ENCODE measurements around the gene KNL1.
A peak's percentile ranks its signal among the peaks of the same experiment; 100 is the strongest.

The KNL1 gene

DNA sequence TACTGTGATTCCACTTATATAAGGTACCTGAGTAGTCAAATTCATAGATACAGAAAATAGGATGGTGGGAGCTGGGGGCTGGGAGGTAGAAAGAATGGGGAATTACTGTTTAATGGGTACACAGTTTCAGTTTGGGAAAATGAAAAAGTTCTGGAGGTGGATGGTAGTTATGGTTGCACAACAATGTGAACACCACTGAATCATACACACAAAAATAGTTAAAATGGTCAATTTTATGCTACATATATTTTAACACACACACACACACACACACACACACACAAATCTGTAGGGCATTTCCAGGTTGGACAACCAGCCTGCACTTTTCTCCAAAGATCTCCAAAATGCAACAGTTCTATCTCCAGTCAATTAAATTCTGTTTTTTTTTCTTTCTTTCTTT lies 30.6 kb upstream of the KNL1 start:
- Mint-ChIP-seq H3K9me3 (no peaks in the 10 kb centered on the region), H3K4me3 (peak overlapping the region; percentile 70)

DNA sequence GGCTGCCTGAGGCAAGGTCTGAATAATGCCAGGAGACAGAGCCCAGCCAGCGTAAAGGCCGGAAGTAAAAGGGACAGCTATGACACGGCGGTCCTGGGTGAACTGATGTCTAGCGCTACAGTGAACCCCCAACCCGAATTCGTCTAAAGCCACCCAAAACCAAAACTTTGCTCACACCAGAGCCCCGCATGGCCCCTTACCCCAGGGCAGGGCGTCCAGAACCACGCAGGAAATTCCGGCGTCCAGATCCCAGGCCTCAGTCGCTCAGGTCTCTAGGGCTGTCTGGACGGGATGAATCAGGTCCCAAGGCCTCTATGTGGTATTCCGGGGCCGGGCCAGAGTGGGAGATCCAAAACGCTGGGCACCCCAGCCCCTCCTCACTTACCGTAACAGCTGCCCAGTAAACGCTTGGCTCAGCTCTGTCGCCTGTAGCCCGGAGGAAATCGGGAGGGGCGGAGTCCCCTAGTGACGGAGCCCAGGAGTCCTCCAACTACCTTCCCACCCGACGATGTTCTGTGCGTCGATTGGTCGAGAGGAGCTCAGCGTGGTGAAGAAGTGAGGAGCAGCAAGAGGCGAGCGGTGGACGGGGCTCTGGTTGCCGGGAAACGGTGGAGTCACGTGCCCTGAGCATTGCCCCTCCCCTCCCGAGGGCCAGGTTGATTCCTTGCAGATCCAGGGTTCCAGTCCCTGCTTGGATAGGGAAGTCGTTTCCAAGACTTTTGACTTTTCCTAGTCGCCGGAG lies 29.3 kb upstream of the KNL1 start, which contains the start of gene CCDC32:
CCDC32 (minus strand) TSS at position 452 of the 742 bp plus-strand sequence. CDS start 2,027 bp downstream, outside the sequence.
- peaks cover 19% of the 10 kb centered on the region for H3K36me3 Mint-ChIP-seq (ENCODE audit: low read depth)
- H3K9me3 Mint-ChIP-seq, result no peaks in the 10 kb centered on the region
- peak within 1 kb of the TSS; percentile 95 for H3K4me3 Mint-ChIP-seq

More for the DNA sequence above, 30.6 kb upstream of the KNL1 start:
- DNase-seq, result no peak
- Mint-ChIP-seq H3K4me1 (peaks cover 45% of the 10 kb centered on the region), H3K36me3 (ENCODE audit: low read depth) (peaks cover 32% of the 10 kb centered on the region), H3K27ac (no peak overlapping the region), H3K27me3 (ENCODE audit: low read depth, poor library complexity) (peaks cover 12% of the 10 kb centered on the region)
- TF ChIP-seq, protein P1, sequence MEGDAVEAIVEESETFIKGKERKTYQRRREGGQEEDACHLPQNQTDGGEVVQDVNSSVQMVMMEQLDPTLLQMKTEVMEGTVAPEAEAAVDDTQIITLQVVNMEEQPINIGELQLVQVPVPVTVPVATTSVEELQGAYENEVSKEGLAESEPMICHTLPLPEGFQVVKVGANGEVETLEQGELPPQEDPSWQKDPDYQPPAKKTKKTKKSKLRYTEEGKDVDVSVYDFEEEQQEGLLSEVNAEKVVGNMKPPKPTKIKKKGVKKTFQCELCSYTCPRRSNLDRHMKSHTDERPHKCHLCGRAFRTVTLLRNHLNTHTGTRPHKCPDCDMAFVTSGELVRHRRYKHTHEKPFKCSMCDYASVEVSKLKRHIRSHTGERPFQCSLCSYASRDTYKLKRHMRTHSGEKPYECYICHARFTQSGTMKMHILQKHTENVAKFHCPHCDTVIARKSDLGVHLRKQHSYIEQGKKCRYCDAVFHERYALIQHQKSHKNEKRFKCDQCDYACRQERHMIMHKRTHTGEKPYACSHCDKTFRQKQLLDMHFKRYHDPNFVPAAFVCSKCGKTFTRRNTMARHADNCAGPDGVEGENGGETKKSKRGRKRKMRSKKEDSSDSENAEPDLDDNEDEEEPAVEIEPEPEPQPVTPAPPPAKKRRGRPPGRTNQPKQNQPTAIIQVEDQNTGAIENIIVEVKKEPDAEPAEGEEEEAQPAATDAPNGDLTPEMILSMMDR (IDR thresholded peaks at IDR 0.05), result no peak

DNA sequence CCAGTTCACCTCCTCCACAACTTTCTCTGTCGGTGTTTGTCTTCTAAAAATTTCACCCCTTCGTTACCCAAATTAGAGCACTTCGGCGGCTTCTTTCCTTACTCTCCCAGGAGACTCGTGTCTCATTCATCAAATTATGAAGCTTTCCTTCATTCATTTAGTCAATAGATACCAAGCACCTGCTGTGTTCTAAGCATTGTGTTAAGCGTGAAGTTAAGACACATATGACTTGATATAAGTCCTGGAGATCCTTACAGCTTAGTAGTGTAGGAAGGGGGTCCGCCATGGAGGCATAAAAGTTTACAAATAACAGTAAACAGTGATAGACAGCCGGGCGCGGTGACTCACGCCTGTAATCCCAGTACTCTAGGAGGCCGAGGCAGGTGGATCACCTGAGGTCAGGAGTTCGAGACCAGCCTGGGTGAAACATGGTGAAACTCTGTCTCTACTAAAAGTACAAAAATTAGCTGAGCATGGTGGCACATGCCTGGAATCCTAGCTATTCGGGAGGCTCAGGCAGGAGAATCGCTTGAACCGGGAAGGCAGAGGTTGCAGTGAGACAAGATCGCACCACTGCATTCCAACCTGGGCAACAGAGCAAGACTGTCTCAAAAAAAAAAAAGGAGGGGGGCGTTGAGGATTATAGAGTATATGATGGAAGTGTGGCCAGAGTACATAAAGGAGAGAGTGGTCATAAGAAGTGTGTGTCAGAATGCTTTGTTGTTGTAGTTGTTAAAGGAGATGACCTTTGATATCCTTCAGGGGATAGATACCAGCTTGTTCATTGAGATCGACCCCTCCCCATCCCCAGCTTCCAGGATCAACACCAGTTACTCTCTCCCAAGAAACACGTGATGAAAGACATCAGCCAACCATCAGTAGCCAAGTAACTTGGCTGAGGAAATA lies 28.5 kb upstream of the KNL1 start:
- Mint-ChIP-seq H3K27ac (peak overlapping the region; percentile 34), H3K4me3 (peak overlapping the region; percentile 95), H3K27me3 (ENCODE audit: low read depth, poor library complexity) (peaks cover 12% of the 10 kb centered on the region), H3K9me3 (no peaks in the 10 kb centered on the region), H3K4me1 (peaks cover 52% of the 10 kb centered on the region), H3K36me3 (ENCODE audit: low read depth) (peaks cover 14% of the 10 kb centered on the region)
- TF ChIP-seq, protein P1 (IDR thresholded peaks at IDR 0.05), result no peak
- no peak for DNase-seq

More for the DNA sequence above, 29.3 kb upstream of the KNL1 start, which contains the start of gene CCDC32:
- peak; percentile 91 for DNase-seq
- TF ChIP-seq, protein P1 (IDR thresholded peaks at IDR 0.05), result no peak
- Mint-ChIP-seq H3K27ac (peak within 1 kb of the TSS; percentile 92), H3K4me1 (peaks cover 44% of the 10 kb centered on the region), H3K27me3 (ENCODE audit: low read depth, poor library complexity) (peaks cover 12% of the 10 kb centered on the region)

DNA sequence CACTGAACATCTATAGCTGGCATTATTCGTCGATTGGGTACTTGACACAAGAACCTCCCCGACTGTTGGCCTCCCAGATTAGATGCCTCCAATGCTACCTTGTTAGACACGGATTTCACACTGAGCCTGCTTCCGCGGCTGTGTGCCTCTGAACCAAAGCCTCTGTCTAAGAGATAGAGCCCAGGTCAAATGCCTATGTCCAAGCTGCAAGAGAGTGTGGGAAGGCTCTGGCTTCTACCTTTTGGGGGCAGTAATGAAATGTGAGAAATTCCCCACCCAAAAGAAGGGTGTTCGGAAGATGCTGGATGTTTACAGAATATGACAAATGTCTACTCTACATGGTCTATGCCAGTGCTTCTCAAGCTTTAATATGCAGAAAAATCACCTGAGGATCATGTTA lies 26.9 kb upstream of the KNL1 start:
- H3K4me1 Mint-ChIP-seq, result peaks cover 59% of the 10 kb centered on the region
- no peak overlapping the region for H3K27ac Mint-ChIP-seq
- TF ChIP-seq, protein P1 (IDR thresholded peaks at IDR 0.05), result no peak
- DNase-seq, result no peak
- peaks cover 7% of the 10 kb centered on the region for H3K36me3 Mint-ChIP-seq (ENCODE audit: low read depth)
- no peaks in the 10 kb centered on the region for H3K9me3 Mint-ChIP-seq
- peaks cover 12% of the 10 kb centered on the region for H3K27me3 Mint-ChIP-seq (ENCODE audit: low read depth, poor library complexity)
- peak overlapping the region; percentile 18 for H3K4me3 Mint-ChIP-seq

DNA sequence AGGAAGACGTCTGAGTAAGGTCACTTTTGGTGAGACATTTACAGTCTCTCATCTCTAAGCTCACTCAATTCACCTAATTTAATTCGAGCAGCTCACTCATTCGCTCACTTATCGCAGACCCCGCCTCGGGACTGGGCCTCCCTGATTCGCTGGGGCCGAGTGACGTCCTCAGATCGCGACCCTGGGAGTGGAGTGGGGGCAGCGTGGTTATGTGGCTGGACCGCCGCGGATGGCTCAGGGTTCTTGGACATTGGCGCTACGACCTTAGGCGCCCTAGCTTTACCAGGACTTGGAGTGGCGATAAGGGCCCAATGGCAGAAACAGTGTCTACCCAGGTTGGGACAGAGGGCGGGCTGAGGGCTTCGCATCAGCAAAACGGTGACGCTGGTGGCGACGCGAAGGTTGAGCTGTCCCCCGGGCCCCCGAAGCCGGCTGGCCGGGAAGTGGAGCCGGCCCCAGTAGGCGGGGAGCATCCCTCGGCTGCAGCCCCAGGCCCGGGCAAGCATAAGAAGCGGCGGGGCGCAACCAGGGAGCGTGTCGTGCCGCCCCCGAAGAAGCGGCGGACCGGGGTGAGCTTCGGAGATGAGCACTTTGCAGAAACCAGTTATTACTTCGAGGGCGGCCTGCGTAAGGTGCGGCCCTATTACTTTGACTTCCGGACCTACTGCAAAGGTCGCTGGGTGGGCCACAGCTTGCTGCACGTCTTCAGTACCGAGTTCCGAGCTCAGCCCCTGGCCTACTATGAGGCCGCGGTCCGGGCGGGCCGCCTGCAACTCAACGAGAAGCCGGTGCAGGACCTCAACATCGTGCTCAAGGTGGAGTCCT lies 24.7 kb upstream of the KNL1 start, which contains the start of gene RPUSD2:
RPUSD2 (plus strand) TSS at position 171 of the 825 bp plus-strand sequence; CDS start at position 210, 39 bp downstream.
- peaks cover 15% of the 10 kb centered on the region for H3K27me3 Mint-ChIP-seq (ENCODE audit: low read depth, poor library complexity)
- peaks cover 49% of the 10 kb centered on the region for H3K4me1 Mint-ChIP-seq
- TF ChIP-seq, protein P1 (IDR thresholded peaks at IDR 0.05), result no peak
- H3K36me3 Mint-ChIP-seq (ENCODE audit: low read depth), result peaks cover 26% of the 10 kb centered on the region
- H3K9me3 Mint-ChIP-seq, result no peaks in the 10 kb centered on the region
- H3K27ac Mint-ChIP-seq, result peak within 1 kb of the TSS; percentile 98
- H3K4me3 Mint-ChIP-seq, result peak within 1 kb of the TSS; percentile 98
- peak; percentile 93 for DNase-seq
